K562 (cell line): Measurements from ENCODE around the gene CAMSAP3. TPM values are rescaled to one million over a fixed set of nuclear protein-coding genes. Genes with fewer than 3 reads are reported as not detected.
A peak's percentile ranks its signal among the peaks of the same experiment; 100 is the strongest.

ENCODE experiments used
- ATF1 ChIP-seq, 2 experiments: fragments of 450-650 bp in 1 of 2; IDR thresholded peaks; 2 replicates each; pipeline ENCODE4 v1.6.1; 2016; ENCODE audit warnings: missing compliant biosample characterization in 1 of 2, missing genetic modification characterization in 1 of 2
- FOXJ2 ChIP-seq: fragments of 200-800 bp; sonication (Bioruptor generic); IDR thresholded peaks from 2 replicates; pipeline ENCODE4 v1.6.1; 2016; ENCODE audit warnings: missing genetic modification characterization, missing compliant biosample characterization
- HMG20B ChIP-seq: fragments of 250-450 bp; sonication (Bioruptor Pico); IDR thresholded peaks from 2 replicates; pipeline ENCODE4 v1.5.0; 2021; ENCODE audit warnings: mild to moderate bottlenecking
- MEIS2 ChIP-seq: fragments of 450-650 bp; IDR thresholded peaks from 2 replicates; pipeline ENCODE4 v1.6.1; 2014; ENCODE audit warnings: mild to moderate bottlenecking; ENCODE audit not compliant: partially characterized antibody
- MYC ChIP-seq, 2 experiments: fragments of 250-450 bp in 1 of 2; sonication (Bioruptor Pico) in 1 of 2; IDR thresholded peaks; 2 replicates each; pipeline versions ENCODE4 v1.5.1 to v1.6.1; 2012 to 2021; ENCODE audit warnings: low read depth in 2 of 2, borderline replicate concordance in 1 of 2, improper control_type of control experiment in 1 of 2, low read length in 1 of 2, mild to moderate bottlenecking in 1 of 2, moderate library complexity in 1 of 2
- OTX1 ChIP-seq: fragments of 450-650 bp; formaldehyde crosslinking; IDR thresholded peaks from 2 replicates; pipeline ENCODE4 v1.4.0; 2022; ENCODE audit warnings: mild to moderate bottlenecking
- TEAD1 ChIP-seq, 2 experiments: fragments of 450-650 bp in 1 of 2; sonication (generic) in 1 of 2; formaldehyde crosslinking; IDR thresholded peaks; 2 replicates each; pipeline versions ENCODE4 v1.4.0 to v1.8.0; 2020 to 2022; ENCODE audit warnings: mild to moderate bottlenecking in 2 of 2, missing genetic modification reagents in 1 of 2
- YBX1 ChIP-seq: fragments of 450-650 bp; IDR thresholded peaks from 2 replicates; pipeline ENCODE4 v1.7.1; 2016; ENCODE audit warnings: mild to moderate bottlenecking
- ZNF184 ChIP-seq: sonication (generic); formaldehyde crosslinking; IDR thresholded peaks from 2 replicates; pipeline ENCODE4 v1.5.0; 2020; ENCODE audit warnings: missing genetic modification reagents
- ZNF263 ChIP-seq: sonication (generic); formaldehyde crosslinking; IDR thresholded peaks from 2 replicates; pipeline ENCODE4 v1.8.0; 2022; ENCODE audit warnings: mild to moderate bottlenecking, missing genetic modification reagents, borderline replicate concordance
- ZNF583 ChIP-seq: fragments of 250-450 bp; sonication (Bioruptor Pico); IDR thresholded peaks from 2 replicates; pipeline ENCODE4 v1.4.0; 2020
- ZNF668 ChIP-seq: fragments of 250-450 bp; sonication (Bioruptor Pico); IDR thresholded peaks from 2 replicates; pipeline ENCODE4 v1.8.0; 2022; ENCODE audit warnings: mild to moderate bottlenecking, inconsistent platforms
- ZNF717 ChIP-seq: fragments of 250-450 bp; sonication (Bioruptor Pico); IDR thresholded peaks from 2 replicates; pipeline ENCODE4 v1.5.0; 2021
- ZZZ3 ChIP-seq: fragments of 450-650 bp; IDR thresholded peaks from 2 replicates; pipeline ENCODE4 v1.6.1; 2016; ENCODE audit warnings: antibody characterized with exemption, mild to moderate bottlenecking, moderate library complexity
- polyA plus RNA-seq, 8 experiments: library from polyadenylated mRNA; depleted of rRNA in 4 of 8; stranded (reverse) in 5 of 8; unstranded in 3 of 8; fragments of >200 nt; fragmentation: Nextera tagmentation in 2 of 8; fragmentation: Illumina TruSeq in 1 of 8; extraction: Ambion mirVana in 2 of 8; extraction: Trizol in 1 of 8; gene quantifications; 2 replicates each; pipeline versions ENCODE4 v1.2.1 to v1.2.3, GENCODE V29; 2011 to 2014; ENCODE audit warnings: inconsistent platforms in 1 of 8, missing spikeins in 1 of 8
- total RNA-seq, 7 experiments: library from RNA; depleted of rRNA in 6 of 7; stranded (reverse); fragments of >200 nt in 6 of 7; fragmentation: Illumina TruSeq in 2 of 7; extraction: Trizol in 2 of 7; gene quantifications; 2 replicates each; pipeline versions ENCODE4 v1.2.1 to v1.2.3, GENCODE V29; 2011 to 2021; ENCODE audit warnings: low replicate concordance in 1 of 7
- TF ChIP-seq, protein P1 (sequence below): fragments of 250-450 bp; sonication (Bioruptor Pico); IDR thresholded peaks from 2 replicates; pipeline ENCODE4 v1.5.0; 2021; ENCODE audit warnings: mild to moderate bottlenecking, borderline replicate concordance
- TF ChIP-seq, protein P2 (sequence below): sonication (generic); formaldehyde crosslinking; IDR thresholded peaks from 2 replicates; pipeline ENCODE4 v1.8.0; 2022; ENCODE audit warnings: mild to moderate bottlenecking, low read depth, missing genetic modification reagents
- TF ChIP-seq, protein P3 (sequence below): fragments of 450-650 bp; formaldehyde crosslinking; IDR thresholded peaks from 2 replicates; pipeline ENCODE4 v1.4.0; 2020; ENCODE audit warnings: mild to moderate bottlenecking, moderate library complexity
- TF ChIP-seq, protein P4 (sequence below): IDR thresholded peaks from 2 replicates; pipeline ENCODE4 v1.6.1; 2014; ENCODE audit warnings: antibody characterized with exemption
- TF ChIP-seq, protein P5 (sequence below): IDR thresholded peaks from 2 replicates; pipeline ENCODE4 v1.6.1; 2012; ENCODE audit warnings: low read depth, low read length, improper control_type of control experiment, borderline replicate concordance

Gene CAMSAP3
- total and polyA plus RNA-seq, 9 of the 15 experiments (the other 6 are each of a cell fraction or from before 2014, with no cell fraction given): 0.01 to 0.89 (median 0.22) TPM; not detected in 1

DNA sequence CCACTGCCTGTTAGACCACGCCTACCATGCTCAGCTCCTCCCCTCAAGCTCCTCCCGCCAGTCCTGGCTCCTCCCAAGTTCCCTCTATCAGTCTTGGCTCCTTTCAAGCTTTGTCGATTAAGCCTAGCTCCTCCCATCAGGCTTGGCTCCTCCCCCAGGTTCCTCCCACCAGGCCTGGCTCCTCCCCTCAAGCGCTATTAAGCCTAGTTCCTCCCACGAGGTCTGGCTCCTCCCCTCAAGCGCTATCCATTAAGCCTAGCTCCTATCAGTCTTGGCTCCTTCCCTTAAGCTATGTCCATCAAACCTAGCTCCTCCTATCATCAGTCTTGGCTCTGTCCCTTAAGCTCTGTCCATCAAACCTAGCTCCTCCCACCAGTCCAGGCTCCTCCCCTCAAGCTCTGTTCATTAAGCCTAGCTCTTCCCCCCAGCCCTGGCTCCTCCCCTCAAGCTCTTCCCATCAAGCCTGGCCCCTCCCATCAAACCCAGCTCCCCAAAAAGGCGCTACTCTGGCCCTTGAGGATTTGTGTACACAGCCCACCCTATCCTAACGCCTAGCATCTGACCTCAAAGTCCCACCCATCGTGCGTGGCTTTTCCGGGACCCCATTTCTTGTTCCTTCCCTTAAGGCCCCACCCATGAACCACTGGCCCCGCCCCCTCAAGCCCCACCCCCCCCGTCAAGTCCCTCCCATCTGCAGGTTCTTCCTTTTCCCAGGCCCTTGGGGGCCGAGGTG lies 10.0 kb downstream of the CAMSAP3 start (continued):
- TF ChIP-seq, protein P1, sequence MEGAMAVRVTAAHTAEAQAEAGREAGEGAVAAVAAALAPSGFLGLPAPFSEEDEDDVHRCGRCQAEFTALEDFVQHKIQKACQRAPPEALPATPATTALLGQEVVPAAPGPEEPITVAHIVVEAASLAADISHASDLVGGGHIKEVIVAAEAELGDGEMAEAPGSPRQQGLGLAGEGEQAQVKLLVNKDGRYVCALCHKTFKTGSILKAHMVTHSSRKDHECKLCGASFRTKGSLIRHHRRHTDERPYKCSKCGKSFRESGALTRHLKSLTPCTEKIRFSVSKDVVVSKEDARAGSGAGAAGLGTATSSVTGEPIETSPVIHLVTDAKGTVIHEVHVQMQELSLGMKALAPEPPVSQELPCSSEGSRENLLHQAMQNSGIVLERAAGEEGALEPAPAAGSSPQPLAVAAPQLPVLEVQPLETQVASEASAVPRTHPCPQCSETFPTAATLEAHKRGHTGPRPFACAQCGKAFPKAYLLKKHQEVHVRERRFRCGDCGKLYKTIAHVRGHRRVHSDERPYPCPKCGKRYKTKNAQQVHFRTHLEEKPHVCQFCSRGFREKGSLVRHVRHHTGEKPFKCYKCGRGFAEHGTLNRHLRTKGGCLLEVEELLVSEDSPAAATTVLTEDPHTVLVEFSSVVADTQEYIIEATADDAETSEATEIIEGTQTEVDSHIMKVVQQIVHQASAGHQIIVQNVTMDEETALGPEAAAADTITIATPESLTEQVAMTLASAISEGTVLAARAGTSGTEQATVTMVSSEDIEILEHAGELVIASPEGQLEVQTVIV (CRISPR knock-in tag): no peak
- TF ChIP-seq, protein P2, sequence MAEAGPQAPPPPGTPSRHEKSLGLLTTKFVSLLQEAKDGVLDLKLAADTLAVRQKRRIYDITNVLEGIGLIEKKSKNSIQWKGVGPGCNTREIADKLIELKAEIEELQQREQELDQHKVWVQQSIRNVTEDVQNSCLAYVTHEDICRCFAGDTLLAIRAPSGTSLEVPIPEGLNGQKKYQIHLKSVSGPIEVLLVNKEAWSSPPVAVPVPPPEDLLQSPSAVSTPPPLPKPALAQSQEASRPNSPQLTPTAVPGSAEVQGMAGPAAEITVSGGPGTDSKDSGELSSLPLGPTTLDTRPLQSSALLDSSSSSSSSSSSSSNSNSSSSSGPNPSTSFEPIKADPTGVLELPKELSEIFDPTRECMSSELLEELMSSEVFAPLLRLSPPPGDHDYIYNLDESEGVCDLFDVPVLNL (CRISPR knock-in tag): no peak
- TF ChIP-seq OTX1: peak; percentile 68
- TF ChIP-seq FOXJ2 (tag): no peak
- peak; percentile 89 for TF ChIP-seq MEIS2
- TF ChIP-seq, protein P3, sequence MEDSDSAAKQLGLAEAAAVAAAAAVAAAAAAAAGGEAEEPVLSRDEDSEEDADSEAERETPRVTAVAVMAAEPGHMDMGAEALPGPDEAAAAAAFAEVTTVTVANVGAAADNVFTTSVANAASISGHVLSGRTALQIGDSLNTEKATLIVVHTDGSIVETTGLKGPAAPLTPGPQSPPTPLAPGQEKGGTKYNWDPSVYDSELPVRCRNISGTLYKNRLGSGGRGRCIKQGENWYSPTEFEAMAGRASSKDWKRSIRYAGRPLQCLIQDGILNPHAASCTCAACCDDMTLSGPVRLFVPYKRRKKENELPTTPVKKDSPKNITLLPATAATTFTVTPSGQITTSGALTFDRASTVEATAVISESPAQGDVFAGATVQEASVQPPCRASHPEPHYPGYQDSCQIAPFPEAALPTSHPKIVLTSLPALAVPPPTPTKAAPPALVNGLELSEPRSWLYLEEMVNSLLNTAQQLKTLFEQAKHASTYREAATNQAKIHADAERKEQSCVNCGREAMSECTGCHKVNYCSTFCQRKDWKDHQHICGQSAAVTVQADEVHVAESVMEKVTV (CRISPR knock-in tag): no peak
- no peak for TF ChIP-seq ZNF184 (CRISPR knock-in tag)
- TF ChIP-seq HMG20B (CRISPR knock-in tag): no peak
- peak; percentile 69; the same call in 1 of the 2 replicates for TF ChIP-seq ZNF263
- TF ChIP-seq ZNF717 (CRISPR knock-in tag): no peak
- TF ChIP-seq, protein P4, sequence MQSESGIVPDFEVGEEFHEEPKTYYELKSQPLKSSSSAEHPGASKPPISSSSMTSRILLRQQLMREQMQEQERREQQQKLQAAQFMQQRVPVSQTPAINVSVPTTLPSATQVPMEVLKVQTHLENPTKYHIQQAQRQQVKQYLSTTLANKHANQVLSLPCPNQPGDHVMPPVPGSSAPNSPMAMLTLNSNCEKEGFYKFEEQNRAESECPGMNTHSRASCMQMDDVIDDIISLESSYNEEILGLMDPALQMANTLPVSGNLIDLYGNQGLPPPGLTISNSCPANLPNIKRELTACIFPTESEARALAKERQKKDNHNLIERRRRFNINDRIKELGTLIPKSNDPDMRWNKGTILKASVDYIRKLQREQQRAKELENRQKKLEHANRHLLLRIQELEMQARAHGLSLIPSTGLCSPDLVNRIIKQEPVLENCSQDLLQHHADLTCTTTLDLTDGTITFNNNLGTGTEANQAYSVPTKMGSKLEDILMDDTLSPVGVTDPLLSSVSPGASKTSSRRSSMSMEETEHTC: no peak
- peak; percentile 43; the same call in 1 of the 2 replicates for TF ChIP-seq MYC (IDR thresholded peaks at IDR 0.05; ENCODE audit: low read depth, low read length)
- no peak for TF ChIP-seq MYC (CRISPR knock-in tag; IDR thresholded peaks at IDR 0.05; ENCODE audit: borderline replicate concordance, low read depth)
- TF ChIP-seq TEAD1 (CRISPR knock-in tag; IDR thresholded peaks at IDR 0.05): no peak
- no peak for TF ChIP-seq YBX1
- TF ChIP-seq ATF1 (CRISPR knock-in tag; IDR thresholded peaks at IDR 0.05): no peak
- no peak for TF ChIP-seq ATF1 (tag; IDR thresholded peaks at IDR 0.05)
- no peak for TF ChIP-seq ZNF668 (CRISPR knock-in tag)
- TF ChIP-seq, protein P5, sequence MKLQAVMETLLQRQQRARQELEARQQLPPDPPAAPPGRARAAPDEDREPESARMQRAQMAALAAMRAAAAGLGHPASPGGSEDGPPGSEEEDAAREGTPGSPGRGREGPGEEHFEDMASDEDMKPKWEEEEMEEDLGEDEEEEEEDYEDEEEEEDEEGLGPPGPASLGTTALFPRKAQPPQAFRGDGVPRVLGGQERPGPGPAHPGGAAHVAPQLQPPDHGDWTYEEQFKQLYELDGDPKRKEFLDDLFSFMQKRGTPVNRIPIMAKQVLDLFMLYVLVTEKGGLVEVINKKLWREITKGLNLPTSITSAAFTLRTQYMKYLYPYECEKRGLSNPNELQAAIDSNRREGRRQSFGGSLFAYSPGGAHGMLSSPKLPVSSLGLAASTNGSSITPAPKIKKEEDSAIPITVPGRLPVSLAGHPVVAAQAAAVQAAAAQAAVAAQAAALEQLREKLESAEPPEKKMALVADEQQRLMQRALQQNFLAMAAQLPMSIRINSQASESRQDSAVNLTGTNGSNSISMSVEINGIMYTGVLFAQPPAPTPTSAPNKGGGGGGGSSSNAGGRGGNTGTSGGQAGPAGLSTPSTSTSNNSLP: no peak
- no peak for TF ChIP-seq ZZZ3
- TF ChIP-seq ZNF583 (CRISPR knock-in tag): no peak
